Body of pancreas (tissue), 4 donors: ENCODE measurements around the gene KRTAP10-9. TPM values are rescaled to one million over a fixed set of nuclear protein-coding genes. Genes with fewer than 3 reads are reported as not detected.
"Not testable (repeated sequence)": the region's sequence is repeated elsewhere in the genome, so short reads cannot be mapped to it uniquely, and the experiment has no call there.

Experiments
- ATAC-seq: fragments of 150-250 bp; one replicate; pipeline ENCODE4 v1.9.1; 2016
- DNase-seq, 4 donors: peaks; one replicate each; pipeline ENCODE4 v3.0.0-alpha.2; 2019
- H3K27ac ChIP-seq, 4 donors: fragments of 200-600 bp; sonication (generic); 1 replicate in 3 of 4; 2 replicates in 1 of 4; pipeline versions ENCODE4 v1.5.1 to v1.6.1; 2016 to 2019; ENCODE audit warnings: mild to moderate bottlenecking in 1 of 4, mixed read lengths in 1 of 4, moderate library complexity in 1 of 4
- H3K27me3 ChIP-seq, 2 donors: fragments of 200-600 bp; sonication (generic); one replicate each; pipeline ENCODE4 v1.6.0; 2016; ENCODE audit warnings: mild to moderate bottlenecking in 1 of 2
- H3K36me3 ChIP-seq, 2 donors: fragments of 200-600 bp; sonication (generic); replicated peaks in 1 of 2; 2 replicates each; pipeline ENCODE4 v1.5.1; 2016; ENCODE audit warnings: low read depth in 2 of 2; ENCODE audit not compliant: insufficient read depth in 1 of 2
- H3K4me1 ChIP-seq: fragments of 200-600 bp; sonication (generic); one replicate; pipeline ENCODE4 v1.6.0; 2016
- H3K4me3 ChIP-seq, 2 donors: fragments of 200-600 bp; sonication (generic); 1 replicate in 1 of 2; 2 replicates in 1 of 2; pipeline ENCODE4 v1.5.1; 2016 to 2019
- H3K9me3 ChIP-seq, 3 donors: fragments of 200-600 bp; sonication (generic); 1 replicate in 2 of 3; 2 replicates in 1 of 3; pipeline ENCODE4 v1.5.1; 2016
- CTCF ChIP-seq, 7 experiments: fragments of 450-650 bp in 4 of 7; fragments of 200-600 bp in 3 of 7; sonication (generic) in 3 of 7; IDR thresholded peaks; one replicate each; pipeline ENCODE4 v1.5.1; 2016 to 2019; ENCODE audit warnings: antibody characterized with exemption in 7 of 7
- POLR2A ChIP-seq, 3 donors: fragments of 450-650 bp; IDR thresholded peaks; one replicate each; pipeline ENCODE4 v1.6.1; 2016; ENCODE audit warnings: antibody characterized with exemption in 3 of 3, mild to moderate bottlenecking in 2 of 3
- WGBS, 2 donors: methylation state at CpG; one replicate each; pipeline ENCODE4 v1.1.5; 2017; 5-methylcytosine and 5-hydroxymethylcytosine counted together
- intact Hi-C: fragments of 100-400 bp; cut with DNase I; formaldehyde crosslinking; loops from one replicate; pipeline ENCODE4 v1.15.1; 2023
- total RNA-seq, 2 donors: library from RNA; depleted of rRNA; stranded (reverse); fragments of >200 nt; gene quantifications; one replicate each; pipeline ENCODE4 v1.1.0, GENCODE V29; 2016

The KRTAP10-9 gene
- total RNA-seq, 2 donors from 2014 or later, result not detected

- intact Hi-C loops, result no loop called here
- H3K36me3 ChIP-seq, result no peaks in the 10 kb centered on the region
- ATAC-seq (no peak), DNase-seq (no peak)
- H3K9me3 ChIP-seq, result peaks cover 0 to 4% (median 0%) of the 10 kb centered on the region in 3 donors
- no peak within 1 kb of the TSS for H3K27ac ChIP-seq
- H3K27me3 ChIP-seq, result no peaks in the 10 kb centered on the region
- no peak within 1 kb of the TSS for H3K4me3 ChIP-seq
- H3K4me1 ChIP-seq, result no peaks in the 10 kb centered on the region
- 36 to 41% methylated on average over 4 to 20 of the region's 21 CpGs for WGBS, 2 donors
- no peak for TF ChIP-seq POLR2A (IDR thresholded peaks at IDR 0.05)
- no peak for TF ChIP-seq CTCF (IDR thresholded peaks at IDR 0.05)
These were observed 10.3 kb downstream of the KRTAP10-9 start, which contains the start of gene KRTAP10-10 for GRCh38 chr21:44637018-44637850. TSS of gene KRTAP10-10 (plus strand) at chr21:44637356. CDS start at chr21:44637418, 62 bp downstream.

GRCh38 chr21:44637851-44638348 lies 11.0 kb downstream of the KRTAP10-9 start:
- intact Hi-C loops, H3K27me3 ChIP-seq, H3K4me1 ChIP-seq, ATAC-seq, H3K4me3 ChIP-seq, DNase-seq, H3K36me3 ChIP-seq, H3K9me3 ChIP-seq, H3K27ac ChIP-seq: not testable (repeated sequence)
- 47 to 48% methylated on average over 8 to 11 of the region's 12 CpGs for WGBS, 2 donors

- H3K9me3 ChIP-seq, H3K4me1 ChIP-seq, H3K27ac ChIP-seq, H3K27me3 ChIP-seq, H3K4me3 ChIP-seq, DNase-seq, ATAC-seq, intact Hi-C loops, H3K36me3 ChIP-seq: not testable (repeated sequence)
- WGBS, 2 donors, result 61 to 84% methylated on average over 11 to 12 of the region's 21 CpGs
These were observed 11.8 kb downstream of the KRTAP10-9 start for GRCh38 chr21:44638506-44639330.

GRCh38 chr21:44639331-44639655 lies 12.4 kb downstream of the KRTAP10-9 start:
- no peak overlapping the region for H3K4me3 ChIP-seq
- no peaks in the 10 kb centered on the region for H3K9me3 ChIP-seq
- H3K27ac ChIP-seq, result no peak overlapping the region
- H3K36me3 ChIP-seq, result no peaks in the 10 kb centered on the region
- TF ChIP-seq POLR2A (IDR thresholded peaks at IDR 0.05) (no peak), CTCF (IDR thresholded peaks at IDR 0.05) (no peak)
- no peak for DNase-seq
- H3K27me3 ChIP-seq, result no peaks in the 10 kb centered on the region
- intact Hi-C loops, result no loop called here
- 67 to 68% methylated on average over 8 to 12 of the region's 12 CpGs for WGBS, 2 donors
- no peak for ATAC-seq
- H3K4me1 ChIP-seq, result no peaks in the 10 kb centered on the region

GRCh38 chr21:44640761-44641160 lies 13.9 kb downstream of the KRTAP10-9 start:
- Histone ChIP-seq H3K27ac (no peak overlapping the region), H3K27me3 (no peaks in the 10 kb centered on the region), H3K9me3 (no peaks in the 10 kb centered on the region), H3K4me1 (no peaks in the 10 kb centered on the region), H3K36me3 (no peaks in the 10 kb centered on the region), H3K4me3 (no peak overlapping the region)
- DNase-seq, result no peak
- intact Hi-C loops, result no loop called here
- 78 to 89% methylated on average over 5 of the region's 5 CpGs for WGBS, 2 donors
- no peak for ATAC-seq
- TF ChIP-seq CTCF (IDR thresholded peaks at IDR 0.05) (no peak), POLR2A (IDR thresholded peaks at IDR 0.05) (no peak)
